Esophagus muscularis mucosa (tissue), 4 donors: Measurements from ENCODE around the gene TEC. TPM values are rescaled to one million over a fixed set of nuclear protein-coding genes. Genes with fewer than 3 reads are reported as not detected.

Source experiments
- DNase-seq: peaks from one replicate; pipeline ENCODE4 v3.0.0-alpha.2; 2017; ENCODE audit errors: extremely low spot score
- H3K27ac ChIP-seq, 4 donors: fragments of 200-600 bp; sonication (generic); replicated peaks in 1 of 4; 1 replicate in 3 of 4; 2 replicates in 1 of 4; pipeline ENCODE4 v1.5.1; 2016 to 2019; ENCODE audit warnings: mild to moderate bottlenecking in 1 of 4
- H3K27me3 ChIP-seq, 4 donors: fragments of 200-600 bp; sonication (generic); one replicate each; pipeline versions ENCODE4 v1.5.1 to v1.6.0; 2016 to 2019
- H3K36me3 ChIP-seq, 4 donors: fragments of 200-600 bp; sonication (generic); one replicate each; pipeline ENCODE4 v1.5.1; 2016 to 2019
- H3K4me1 ChIP-seq, 4 donors: fragments of 200-600 bp; sonication (generic); one replicate each; pipeline ENCODE4 v1.5.1; 2016 to 2019
- H3K4me3 ChIP-seq, 4 donors: fragments of 200-600 bp; sonication (generic); 1 replicate in 2 of 4; 2 replicates in 2 of 4; pipeline ENCODE4 v1.5.1; 2016 to 2019; ENCODE audit warnings: mild to moderate bottlenecking in 4 of 4, moderate library complexity in 1 of 4
- H3K9me3 ChIP-seq, 4 donors: fragments of 200-600 bp; sonication (generic); 1 replicate in 3 of 4; 2 replicates in 1 of 4; pipeline ENCODE4 v1.5.1; 2016 to 2019
- CTCF ChIP-seq, 3 experiments: fragments of 200-600 bp in 2 of 3; fragments of 450-650 bp in 1 of 3; sonication (generic) in 2 of 3; IDR thresholded peaks; one replicate each; pipeline ENCODE4 v1.5.1; 2017 to 2019; ENCODE audit warnings: antibody characterized with exemption in 3 of 3, mild to moderate bottlenecking in 2 of 3, moderate library complexity in 1 of 3
- EP300 ChIP-seq: sonication (generic); formaldehyde crosslinking; IDR thresholded peaks from one replicate; pipeline ENCODE4 v1.6.1; 2017; ENCODE audit warnings: antibody characterized with exemption
- POLR2A ChIP-seq: fragments of 450-650 bp; IDR thresholded peaks from one replicate; pipeline ENCODE4 v1.6.1; 2017; ENCODE audit warnings: antibody characterized with exemption, moderate library complexity, mild to moderate bottlenecking, low read depth
- POLR2AphosphoS5 ChIP-seq, 2 donors: sonication (generic); formaldehyde crosslinking; IDR thresholded peaks; one replicate each; pipeline ENCODE4 v1.6.1; 2017; ENCODE audit warnings: antibody characterized with exemption in 2 of 2
- WGBS: methylation state at CpG from one replicate; pipeline ENCODE4 v1.1.5; 2018; 5-methylcytosine and 5-hydroxymethylcytosine counted together
- intact Hi-C: fragments of 100-400 bp; cut with DNase I; formaldehyde crosslinking; loops from one replicate; pipeline ENCODE4 v1.15.1; 2023
- total RNA-seq, 4 donors: library from RNA; depleted of rRNA; stranded (reverse); fragments of >200 nt; gene quantifications; one replicate each; pipeline versions ENCODE4 v1.1.0 to v1.2.1, GENCODE V29; 2016

TEC gene
- total RNA-seq, 4 donors from 2014 or later, result 1.5 to 2.2 (median 1.9) TPM

GRCh38 chr4:48250343-48250742, 19.3 kb downstream of the TEC start:
- Histone ChIP-seq H3K36me3 (no peaks in the 10 kb centered on the region), H3K4me1 (peaks cover 6 to 10% (median 7%) of the 10 kb centered on the region in 4 donors), H3K27ac (no peak overlapping the region), H3K4me3 (no peak overlapping the region), H3K27me3 (no peaks in the 10 kb centered on the region), H3K9me3 (no peaks in the 10 kb centered on the region)
- intact Hi-C loops, result no loop called here
- no peak for DNase-seq
- TF ChIP-seq CTCF (IDR thresholded peaks at IDR 0.05) (no peak), EP300 (no peak), POLR2A (no peak), POLR2AphosphoS5 (IDR thresholded peaks at IDR 0.05) (no peak)
- 81% methylated on average over 4 of the region's 4 CpGs for WGBS

- intact Hi-C loops, result no loop called here
- TF ChIP-seq EP300 (no peak), CTCF (IDR thresholded peaks at IDR 0.05) (no peak), POLR2AphosphoS5 (IDR thresholded peaks at IDR 0.05) (no peak), POLR2A (no peak)
- Histone ChIP-seq H3K4me3 (no peak overlapping the region), H3K27me3 (no peaks in the 10 kb centered on the region), H3K36me3 (no peaks in the 10 kb centered on the region), H3K4me1 (peaks cover 3 to 6% (median 4%) of the 10 kb centered on the region in 4 donors), H3K9me3 (no peaks in the 10 kb centered on the region), H3K27ac (no peak overlapping the region)
- 52% methylated on average over 1 of the region's 1 CpG for WGBS
- DNase-seq, result no peak
Observed at GRCh38 chr4:48249378-48249777, 20.3 kb downstream of the TEC start.

- no peak for TF ChIP-seq CTCF (IDR thresholded peaks at IDR 0.05)
- no peak for TF ChIP-seq EP300
- no peak for TF ChIP-seq POLR2AphosphoS5 (IDR thresholded peaks at IDR 0.05)
- TF ChIP-seq POLR2A, result no peak
- intact Hi-C loops, result no loop called here
- H3K27me3 ChIP-seq, result no peaks in the 10 kb centered on the region
- 82% methylated on average over 1 of the region's 1 CpG for WGBS
- no peak overlapping the region for H3K4me3 ChIP-seq
- no peaks in the 10 kb centered on the region for H3K36me3 ChIP-seq
- H3K27ac ChIP-seq, result no peak overlapping the region
- peaks cover 0 to 3% (median 0%) of the 10 kb centered on the region in 4 donors for H3K4me1 ChIP-seq
- no peak for DNase-seq
- no peaks in the 10 kb centered on the region for H3K9me3 ChIP-seq
Observed at GRCh38 chr4:48248559-48248953, 21.1 kb downstream of the TEC start.

GRCh38 chr4:48247878-48248558, 21.6 kb downstream of the TEC start:
- 100% methylated on average over 3 of the region's 5 CpGs for WGBS
- TF ChIP-seq POLR2AphosphoS5 (IDR thresholded peaks at IDR 0.05) (no peak), EP300 (no peak), CTCF (IDR thresholded peaks at IDR 0.05) (no peak), POLR2A (no peak)
- H3K9me3 ChIP-seq, result no peaks in the 10 kb centered on the region
- H3K27me3 ChIP-seq, result no peaks in the 10 kb centered on the region
- no peaks in the 10 kb centered on the region for H3K36me3 ChIP-seq
- H3K4me1 ChIP-seq, result peaks cover 0 to 3% (median 0%) of the 10 kb centered on the region in 4 donors
- H3K4me3 ChIP-seq, result no peak overlapping the region
- intact Hi-C loops, result no loop called here
- DNase-seq, result no peak
- H3K27ac ChIP-seq, result no peak overlapping the region
